Measurements from ENCODE around the gene GNPDA1. TPM values are rescaled to one million over a fixed set of nuclear protein-coding genes. Genes with fewer than 3 reads are reported as not detected.

The GNPDA1 gene
- total and polyA plus RNA-seq, 8 donors, result 4.1 to 15.5 (median 8.4) TPM

DNA sequence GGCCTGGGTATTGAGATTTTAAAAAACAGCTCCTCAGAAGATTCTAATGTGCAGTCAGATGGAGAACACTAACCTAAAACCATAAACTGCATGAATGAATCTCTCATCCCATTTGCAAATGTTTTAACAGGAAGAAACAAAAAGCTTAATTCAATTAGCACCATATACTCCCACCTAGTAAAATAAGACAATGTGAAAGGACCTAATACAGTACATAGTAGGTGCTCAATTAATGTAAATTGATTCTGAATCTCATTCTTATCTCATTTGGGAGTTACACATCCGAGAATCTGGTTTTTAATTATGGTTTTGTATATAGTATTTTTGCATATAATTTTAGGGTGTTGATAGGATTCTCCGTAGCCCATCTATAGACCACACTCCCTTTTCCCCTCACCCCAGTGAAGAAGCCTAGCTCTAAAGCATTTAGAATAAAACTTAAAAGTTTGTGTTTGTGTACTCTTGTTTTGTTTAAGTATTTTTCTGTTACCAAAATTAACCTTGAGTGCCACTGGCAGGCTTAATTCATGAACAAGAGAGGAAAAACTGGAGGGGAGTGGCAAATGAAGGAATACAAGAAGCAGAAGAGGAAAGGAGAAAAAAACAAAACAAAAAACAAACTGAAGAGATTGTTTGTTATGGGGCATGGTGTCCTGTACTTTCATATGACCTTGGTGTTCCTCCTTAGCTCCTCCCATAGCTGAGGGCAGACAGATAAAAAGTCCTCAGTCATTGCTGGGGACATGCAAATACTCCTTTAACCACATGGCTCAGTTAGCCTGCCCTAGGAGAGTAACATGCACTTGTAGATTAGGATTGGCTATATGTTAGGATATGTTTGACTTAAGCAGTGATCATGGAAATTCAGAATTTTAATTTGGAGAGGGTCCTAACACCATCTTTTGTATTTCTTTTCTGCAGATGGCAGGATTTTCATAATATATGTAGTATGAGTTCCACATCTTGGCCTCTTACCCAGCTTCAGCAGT is 42.8 kb downstream of the GNPDA1 start:
- DNase-seq, result no peak
- FAIRE-seq, result no peak

DNA sequence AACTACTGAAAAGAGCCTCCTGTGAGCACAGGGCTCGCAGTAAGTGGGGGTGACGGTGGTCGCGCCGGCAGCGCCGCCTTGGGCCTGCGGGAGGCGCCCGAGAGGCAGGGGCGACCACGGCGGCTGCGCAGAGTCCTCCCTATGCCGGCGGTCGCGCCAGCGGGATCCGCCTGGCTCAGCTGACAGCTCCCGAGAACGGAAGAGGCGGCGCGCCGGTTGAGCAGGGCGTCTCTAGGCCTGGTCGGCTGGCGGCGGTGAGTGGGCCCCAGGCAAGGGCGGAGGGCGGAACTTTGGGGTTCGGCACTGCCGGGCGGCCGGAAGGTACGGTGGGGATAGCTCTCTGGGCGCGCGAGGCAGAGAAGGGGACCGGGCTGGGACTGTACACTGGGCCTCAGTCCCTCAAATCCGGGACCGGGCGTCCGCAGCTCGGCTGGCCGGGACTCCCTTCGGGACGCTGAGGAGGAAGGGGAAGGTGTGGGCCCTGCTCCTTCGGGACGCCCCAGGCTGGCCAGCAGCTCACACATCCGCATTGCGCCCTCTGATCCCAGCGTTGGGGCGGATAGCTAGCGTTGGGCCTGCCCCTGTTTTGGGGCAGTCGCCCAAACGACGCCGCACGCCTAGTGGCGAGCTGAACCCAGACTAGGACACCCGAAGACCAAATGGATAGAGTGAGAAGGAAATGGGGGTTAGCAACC is 43.8 kb downstream of the GNPDA1 start, which contains the start of gene RNF14:
TSS of gene RNF14 (plus strand) at position 192 of the 695 bp plus-strand sequence. CDS start 4,484 bp downstream, outside the sequence.
- ATAC-seq (peak; percentile 97 to 99 (median 98)), FAIRE-seq (no peak), DNase-seq (peak; percentile 91 to 98 (median 93))
- Histone ChIP-seq H3K4me1 (peaks cover 13 to 19% (median 16%) of the 10 kb centered on the region in 3 donors), H3K27ac (peak within 1 kb of the TSS; percentile 91 to 95 (median 92)), H3K36me3 (peaks cover 0 to 7% (median 6%) of the 10 kb centered on the region in 3 donors), H3K27me3 (no peaks in the 10 kb centered on the region), H3K9me3 (no peaks in the 10 kb centered on the region), H3K4me3 (peak within 1 kb of the TSS; percentile 64 to 87 (median 78))
- intact Hi-C loops (cut with DNase I), result no loop called here
- 0% methylated on average over 50 to 63 of the region's 63 CpGs for WGBS, 2 donors
- TF ChIP-seq, protein P1, sequence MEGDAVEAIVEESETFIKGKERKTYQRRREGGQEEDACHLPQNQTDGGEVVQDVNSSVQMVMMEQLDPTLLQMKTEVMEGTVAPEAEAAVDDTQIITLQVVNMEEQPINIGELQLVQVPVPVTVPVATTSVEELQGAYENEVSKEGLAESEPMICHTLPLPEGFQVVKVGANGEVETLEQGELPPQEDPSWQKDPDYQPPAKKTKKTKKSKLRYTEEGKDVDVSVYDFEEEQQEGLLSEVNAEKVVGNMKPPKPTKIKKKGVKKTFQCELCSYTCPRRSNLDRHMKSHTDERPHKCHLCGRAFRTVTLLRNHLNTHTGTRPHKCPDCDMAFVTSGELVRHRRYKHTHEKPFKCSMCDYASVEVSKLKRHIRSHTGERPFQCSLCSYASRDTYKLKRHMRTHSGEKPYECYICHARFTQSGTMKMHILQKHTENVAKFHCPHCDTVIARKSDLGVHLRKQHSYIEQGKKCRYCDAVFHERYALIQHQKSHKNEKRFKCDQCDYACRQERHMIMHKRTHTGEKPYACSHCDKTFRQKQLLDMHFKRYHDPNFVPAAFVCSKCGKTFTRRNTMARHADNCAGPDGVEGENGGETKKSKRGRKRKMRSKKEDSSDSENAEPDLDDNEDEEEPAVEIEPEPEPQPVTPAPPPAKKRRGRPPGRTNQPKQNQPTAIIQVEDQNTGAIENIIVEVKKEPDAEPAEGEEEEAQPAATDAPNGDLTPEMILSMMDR (IDR thresholded peaks at IDR 0.05), result peak; percentile 94 to 99 (median 98)

More for the DNA sequence above, 42.8 kb downstream of the GNPDA1 start:
- Histone ChIP-seq H3K9me3 (no peaks in the 10 kb centered on the region), H3K4me3 (peak overlapping the region; percentile 64 to 87 (median 78)), H3K27me3 (no peaks in the 10 kb centered on the region), H3K4me1 (peaks cover 13 to 19% (median 16%) of the 10 kb centered on the region in 3 donors), H3K27ac (peak overlapping the region in 3 of 4 donors; percentile 92 to 95 (median 93)), H3K36me3 (peaks cover 0 to 17% (median 6%) of the 10 kb centered on the region in 3 donors)
- intact Hi-C loops (cut with DNase I), result no loop called here
- ATAC-seq, result peak in 1 of 4 donors; percentile 15
- TF ChIP-seq, protein P1 (IDR thresholded peaks at IDR 0.05), result no peak
- 60 to 69% methylated on average over 2 of the region's 2 CpGs for WGBS, 2 donors

- H3K4me3 ChIP-seq, result no peak overlapping the region
- no peaks in the 10 kb centered on the region for H3K27me3 ChIP-seq
- peaks cover 0 to 6% (median 0%) of the 10 kb centered on the region in 3 donors for H3K36me3 ChIP-seq
- FAIRE-seq (no peak), DNase-seq (no peak), ATAC-seq (no peak)
- peaks cover 13 to 16% (median 15%) of the 10 kb centered on the region in 3 donors for H3K4me1 ChIP-seq
- TF ChIP-seq, protein P1 (IDR thresholded peaks at IDR 0.05), result no peak
- WGBS, 2 donors, result 88 to 94% methylated on average over 2 of the region's 2 CpGs
- intact Hi-C loops (cut with DNase I), result no loop called here
- no peaks in the 10 kb centered on the region for H3K9me3 ChIP-seq
- no peak overlapping the region for H3K27ac ChIP-seq
Measured at GRCh38 chr5:141966963-141967333, 45.9 kb downstream of the GNPDA1 start.

DNA sequence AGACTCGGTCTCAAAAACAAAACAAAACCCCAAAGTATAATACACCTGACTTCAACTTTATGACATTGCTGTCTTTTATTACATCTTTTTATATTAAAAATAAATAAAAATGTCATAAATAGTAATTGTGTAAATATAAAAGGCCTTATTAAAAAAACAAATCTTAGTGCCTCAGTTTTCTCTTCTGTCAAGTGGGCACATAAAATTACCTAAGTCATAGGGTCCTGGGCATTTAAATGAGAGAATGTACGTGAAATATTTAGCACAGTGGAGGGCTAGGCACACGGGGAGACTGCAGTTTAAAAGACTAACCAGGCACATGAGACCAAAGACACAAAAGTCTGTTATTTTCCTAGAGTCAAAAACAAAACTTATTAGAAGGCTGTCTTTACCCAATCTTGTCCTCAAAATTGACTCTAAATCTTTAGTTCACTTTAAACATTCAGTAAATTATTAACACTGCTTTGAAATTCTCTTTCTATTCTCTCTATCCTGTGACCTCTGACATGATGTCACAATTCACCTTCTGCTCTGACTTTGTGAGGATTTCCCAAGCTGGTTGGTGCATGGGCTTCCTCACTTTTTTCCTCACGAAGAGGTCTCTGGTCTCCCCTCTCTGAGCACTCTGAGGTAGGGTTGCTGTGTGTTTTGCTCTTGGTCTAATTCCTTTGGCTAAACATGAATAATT is 46.4 kb downstream of the GNPDA1 start:
- peaks cover 0 to 6% (median 0%) of the 10 kb centered on the region in 3 donors for H3K36me3 ChIP-seq
- H3K27ac ChIP-seq, result no peak overlapping the region
- no peak overlapping the region for H3K4me3 ChIP-seq
- TF ChIP-seq, protein P1 (IDR thresholded peaks at IDR 0.05), result no peak
- H3K9me3 ChIP-seq, result no peaks in the 10 kb centered on the region
- ATAC-seq (no peak), DNase-seq (no peak), FAIRE-seq (no peak)
- no peaks in the 10 kb centered on the region for H3K27me3 ChIP-seq
- WGBS, 2 donors, result 62 to 69% methylated on average over 4 of the region's 4 CpGs
- intact Hi-C loops (cut with DNase I), result no loop called here
- peaks cover 13 to 16% (median 15%) of the 10 kb centered on the region in 3 donors for H3K4me1 ChIP-seq

Measured in pancreas (tissue), 10 donors.